GM19438 (cell line): ENCODE measurements around the gene ANK2.
"Not testable (repeated sequence)": the region's sequence is repeated elsewhere in the genome, so short reads cannot be mapped to it uniquely, and the experiment has no call there.

ENCODE experiments used
- ATAC-seq: cut with Tn5 transposase; IDR thresholded peaks from one replicate; pipeline ENCODE4 v1.9.1; 2021; ENCODE audit warnings: low read depth; ENCODE audit not compliant: unreplicated experiment

Gene ANK2

DNA sequence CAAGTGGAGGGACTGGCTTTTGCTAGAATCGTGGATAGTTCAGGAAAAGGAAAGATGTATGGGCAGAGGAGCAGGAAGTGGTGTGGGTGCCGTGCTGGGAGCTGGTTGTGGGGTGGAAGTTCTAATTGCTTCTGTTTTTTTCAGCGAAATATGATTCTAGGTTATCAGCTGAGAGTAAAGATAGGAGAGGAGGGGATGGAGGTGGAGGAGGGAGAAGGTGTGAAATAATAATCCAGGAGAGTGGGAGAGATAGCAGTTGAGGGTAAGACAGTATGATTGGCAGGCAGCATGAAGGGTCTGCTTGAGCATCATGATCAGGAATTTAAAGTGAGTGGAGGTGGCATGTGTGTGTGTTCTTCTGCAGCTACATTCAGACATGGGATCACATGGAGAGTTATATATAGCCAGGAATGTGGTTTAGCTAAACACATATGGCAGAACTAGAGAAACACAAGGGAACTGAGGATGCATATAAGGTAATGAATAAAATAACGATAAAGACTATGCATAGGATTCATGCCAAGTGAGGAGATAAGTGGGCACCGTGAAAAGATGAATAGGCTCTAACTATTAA is 133.7 kb downstream of the ANK2 start:
- no peak for ATAC-seq

DNA sequence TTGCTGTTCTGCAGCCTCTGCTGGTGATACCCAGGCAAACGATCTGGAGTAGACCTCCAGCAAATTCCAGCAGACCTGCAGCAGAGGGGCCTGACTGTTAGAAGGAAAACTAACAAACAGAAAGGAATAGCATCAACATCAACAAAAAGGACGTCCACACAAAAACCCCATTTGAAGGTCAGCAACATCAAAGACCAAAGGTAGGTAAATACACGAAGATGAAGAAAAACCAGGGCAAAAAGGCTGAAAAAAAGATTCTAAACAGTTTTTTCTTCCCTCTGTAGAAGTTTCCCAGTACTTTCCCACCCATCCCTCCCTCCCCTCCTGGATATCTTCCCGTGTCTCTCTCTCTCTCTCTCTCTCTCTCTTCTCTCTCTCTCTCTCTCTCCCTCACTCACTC is 136.8 kb downstream of the ANK2 start:
- ATAC-seq, result not testable (repeated sequence)

- no peak for ATAC-seq
These were observed 137.5 kb downstream of the ANK2 start for GRCh38 chr4:113186913-113187312.

DNA sequence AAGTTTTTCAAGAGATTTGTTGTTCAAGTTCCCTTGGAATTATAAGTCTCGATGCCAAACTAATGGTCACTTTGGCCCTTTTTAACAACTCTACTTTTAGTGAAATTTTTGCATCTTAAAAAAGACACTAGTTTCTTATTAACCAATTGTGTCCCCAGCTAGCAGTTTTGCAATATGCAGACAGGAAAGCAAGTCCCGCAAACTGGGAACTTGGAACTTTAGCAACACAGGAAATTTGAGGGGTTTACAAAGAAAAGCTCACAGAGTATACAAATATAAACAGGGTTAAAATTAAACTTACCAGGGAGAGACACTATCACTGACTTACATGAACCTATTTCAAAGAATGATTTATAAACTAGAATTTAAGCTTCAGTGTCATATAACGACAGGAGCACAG is 137.9 kb downstream of the ANK2 start:
- no peak for ATAC-seq

GRCh38 chr4:113189546-113189945 is 140.1 kb downstream of the ANK2 start:
- ATAC-seq, result no peak

GRCh38 chr4:113209153-113209552 is 159.7 kb downstream of the ANK2 start:
- ATAC-seq, result no peak

GRCh38 chr4:113209652-113210320 is 160.3 kb downstream of the ANK2 start:
- ATAC-seq, result no peak

- no peak for ATAC-seq
These were observed 163.2 kb downstream of the ANK2 start for GRCh38 chr4:113212613-113213012.

DNA sequence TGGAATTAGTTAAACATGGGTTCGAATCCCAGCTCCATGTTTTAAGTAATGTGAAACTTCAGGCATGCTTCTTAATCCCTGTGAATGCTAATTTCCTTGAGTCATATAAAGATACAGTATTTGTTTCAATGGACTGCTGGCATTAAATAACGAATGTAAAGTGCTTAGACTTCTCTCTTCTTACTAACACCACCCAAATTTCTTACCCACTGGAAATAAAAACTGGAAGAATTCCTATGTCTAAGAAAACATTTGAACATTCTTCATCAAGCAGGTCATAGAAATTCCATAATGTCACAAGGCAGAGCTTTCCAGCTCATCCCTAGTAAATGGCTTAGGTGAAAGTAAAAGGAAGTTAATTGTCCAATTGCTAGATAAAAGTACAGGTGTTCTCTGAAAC is 172.5 kb downstream of the ANK2 start:
- no peak for ATAC-seq

- ATAC-seq, result no peak
These were observed 173.0 kb downstream of the ANK2 start for GRCh38 chr4:113222471-113222870.

GRCh38 chr4:113223001-113223400 is 173.5 kb downstream of the ANK2 start:
- no peak for ATAC-seq

DNA sequence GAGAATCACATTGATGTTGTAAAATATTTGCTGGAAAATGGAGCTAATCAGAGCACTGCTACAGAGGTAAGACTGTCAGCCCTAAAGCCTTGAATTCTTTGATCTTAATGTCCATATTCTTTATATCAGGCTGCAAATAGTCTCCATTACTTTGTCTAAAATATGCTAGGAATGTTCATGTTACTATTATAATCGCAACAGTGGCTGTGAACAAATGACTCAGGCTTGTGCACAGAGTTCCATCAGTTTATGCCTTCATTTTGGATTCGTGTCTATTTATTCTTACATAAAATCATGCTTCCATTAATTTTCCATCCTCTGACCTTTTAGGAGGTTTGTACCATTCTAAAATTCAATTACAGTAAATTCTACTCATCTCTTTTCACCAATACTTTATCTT is 182.7 kb downstream of the ANK2 start:
- ATAC-seq, result no peak

DNA sequence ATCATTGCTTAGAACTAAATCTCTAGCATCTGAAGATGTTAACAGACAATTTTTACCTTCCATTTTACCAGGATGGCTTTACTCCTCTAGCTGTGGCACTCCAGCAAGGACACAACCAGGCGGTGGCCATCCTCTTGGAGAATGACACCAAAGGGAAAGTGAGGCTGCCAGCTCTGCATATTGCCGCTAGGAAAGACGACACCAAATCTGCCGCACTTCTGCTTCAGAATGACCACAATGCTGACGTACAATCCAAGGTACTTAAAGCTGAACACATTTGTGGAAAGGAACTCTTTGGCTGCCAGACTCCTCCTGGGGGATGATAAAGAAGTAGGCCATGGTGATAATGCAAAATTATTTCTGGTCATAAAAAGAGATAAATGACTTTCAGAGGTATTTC is 187.5 kb downstream of the ANK2 start:
- ATAC-seq, result no peak

GRCh38 chr4:113243312-113243711 is 193.9 kb downstream of the ANK2 start:
- no peak for ATAC-seq

GRCh38 chr4:113244747-113245146 is 195.3 kb downstream of the ANK2 start:
- ATAC-seq, result not testable (repeated sequence)

DNA sequence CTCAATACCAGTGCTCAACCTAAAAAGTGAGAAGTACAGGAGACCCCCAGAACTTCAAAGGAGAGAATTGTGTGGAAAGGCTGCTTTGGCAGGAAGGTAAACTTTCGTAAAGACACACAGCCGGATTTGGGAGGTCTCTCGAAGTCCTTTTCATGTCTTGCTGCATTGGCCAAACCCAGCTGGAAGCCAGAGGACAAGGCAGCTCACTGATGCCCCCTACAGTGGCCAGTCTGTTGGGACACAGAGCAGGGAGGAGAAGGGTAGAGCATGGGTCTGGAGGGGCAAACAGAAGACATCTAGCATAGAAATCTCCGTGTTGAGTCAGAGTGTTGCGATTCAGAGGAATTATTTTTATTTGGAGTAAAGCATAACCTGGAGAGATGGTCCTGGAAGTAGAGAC is 198.9 kb downstream of the ANK2 start:
- no peak for ATAC-seq

DNA sequence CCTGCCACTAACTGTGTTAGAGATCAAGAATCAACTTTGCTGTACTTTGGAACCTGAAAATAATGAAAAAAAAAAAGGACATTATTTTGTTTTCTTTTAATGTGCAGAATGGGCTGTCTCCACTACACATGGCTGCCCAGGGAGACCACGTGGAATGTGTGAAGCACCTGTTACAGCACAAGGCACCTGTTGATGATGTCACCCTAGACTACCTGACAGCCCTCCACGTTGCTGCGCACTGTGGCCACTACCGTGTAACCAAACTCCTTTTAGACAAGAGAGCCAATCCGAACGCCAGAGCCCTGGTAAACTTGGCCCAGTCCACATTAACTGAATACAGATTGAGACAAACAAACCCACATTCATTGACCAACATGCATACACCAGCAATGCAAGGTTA is 206.2 kb downstream of the ANK2 start:
- no peak for ATAC-seq

- ATAC-seq, result no peak
These were observed 207.5 kb downstream of the ANK2 start for GRCh38 chr4:113256946-113257345.

DNA sequence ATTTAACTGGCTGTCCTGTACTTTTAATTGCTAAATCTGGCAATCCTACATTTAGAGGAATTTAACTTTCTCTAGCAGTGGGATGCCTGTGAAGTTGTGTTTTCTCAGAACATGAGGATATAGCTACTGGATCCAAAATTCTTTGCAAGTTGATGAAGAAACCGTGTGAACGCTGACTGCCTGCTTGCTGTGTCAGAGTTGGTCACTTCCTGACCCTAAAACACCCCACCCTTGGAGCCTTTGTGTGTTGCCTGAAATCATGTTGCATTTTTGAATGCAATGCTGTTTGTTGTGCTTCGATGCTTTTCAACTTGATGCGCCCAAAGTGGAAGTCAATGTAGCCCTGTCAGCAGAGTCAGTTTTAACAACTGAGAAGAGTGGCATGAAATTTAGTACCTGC is 211.2 kb downstream of the ANK2 start:
- no peak for ATAC-seq

GRCh38 chr4:113263274-113263673 is 213.8 kb downstream of the ANK2 start:
- ATAC-seq, result no peak

DNA sequence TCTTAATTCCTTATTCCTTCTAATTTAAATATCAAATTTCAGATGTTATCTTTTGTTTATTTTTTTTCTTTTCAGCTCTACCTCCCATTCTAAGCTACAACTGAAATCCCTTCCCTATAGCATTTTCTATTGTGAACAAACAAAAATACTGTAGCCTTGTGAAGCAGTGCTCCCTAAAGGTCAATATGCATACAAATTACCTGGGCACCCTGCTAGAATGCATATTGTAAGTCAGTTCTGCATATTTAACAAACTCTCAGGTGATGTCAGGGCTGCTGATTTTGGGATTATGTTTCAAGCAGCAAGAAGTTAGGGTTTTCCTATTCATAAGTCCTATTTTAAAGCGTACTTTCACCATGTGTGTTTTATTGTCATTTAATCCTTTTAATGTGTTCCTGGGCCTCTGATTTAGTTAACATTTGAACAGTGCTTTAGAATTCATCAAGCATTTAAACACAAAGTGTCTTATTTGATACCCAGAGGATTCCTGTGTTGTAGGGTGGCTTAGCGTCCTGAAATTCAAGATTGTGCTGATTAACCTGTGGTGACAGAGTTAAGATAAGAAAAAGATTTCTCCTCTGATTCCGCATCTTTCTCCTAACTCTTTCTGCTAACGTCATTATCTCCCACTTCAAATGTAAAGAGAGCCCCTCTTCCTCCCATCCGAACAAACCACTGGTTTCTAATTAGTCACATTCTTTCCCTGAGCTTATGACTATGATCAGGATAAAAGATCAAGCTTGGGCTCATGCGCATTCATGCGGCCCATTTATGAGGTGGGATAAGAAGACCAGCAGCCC is 221.3 kb downstream of the ANK2 start:
- no peak for ATAC-seq

DNA sequence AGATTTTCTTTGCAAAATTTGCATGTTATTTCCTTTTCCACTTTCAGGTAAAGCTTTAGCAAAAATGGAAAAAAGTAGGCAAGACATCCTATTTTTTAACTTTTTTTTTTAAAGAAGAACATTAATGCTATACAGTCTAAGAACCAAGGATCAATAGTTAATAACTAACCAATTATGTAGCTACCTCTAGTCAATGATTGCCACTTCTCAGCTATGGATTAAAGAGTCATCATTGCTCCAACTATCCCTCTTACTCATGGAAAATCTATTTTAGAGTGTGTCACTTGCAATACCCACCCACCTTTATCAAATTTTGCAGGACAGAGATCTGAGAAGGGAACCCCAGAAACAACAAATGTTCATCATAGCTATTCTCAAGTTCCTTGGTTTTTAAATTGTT is 223.1 kb downstream of the ANK2 start:
- ATAC-seq, result no peak
